AG09309 (cell line): ENCODE data around the gene IQSEC1.
A peak's percentile ranks its signal among the peaks of the same experiment; 100 is the strongest.

Experiments
- DNase-seq: peaks from one replicate; pipeline ENCODE4 v3.0.0-alpha.2; 2010; ENCODE audit warnings: low read depth
- H3K4me3 ChIP-seq: 2 replicates; pipeline ENCODE4 v1.5.1; 2011; ENCODE audit warnings: mild to moderate bottlenecking, low read depth, low read length, moderate library complexity; ENCODE audit not compliant: control insufficient read depth
- TF ChIP-seq, protein P1 (sequence below): IDR thresholded peaks from 2 replicates; pipeline ENCODE4 v1.5.1; 2011; ENCODE audit warnings: mild to moderate bottlenecking, low read depth, low read length, inconsistent platforms; ENCODE audit not compliant: insufficient read depth, control insufficient read depth; ENCODE audit errors: missing control alignments

Gene IQSEC1

DNA sequence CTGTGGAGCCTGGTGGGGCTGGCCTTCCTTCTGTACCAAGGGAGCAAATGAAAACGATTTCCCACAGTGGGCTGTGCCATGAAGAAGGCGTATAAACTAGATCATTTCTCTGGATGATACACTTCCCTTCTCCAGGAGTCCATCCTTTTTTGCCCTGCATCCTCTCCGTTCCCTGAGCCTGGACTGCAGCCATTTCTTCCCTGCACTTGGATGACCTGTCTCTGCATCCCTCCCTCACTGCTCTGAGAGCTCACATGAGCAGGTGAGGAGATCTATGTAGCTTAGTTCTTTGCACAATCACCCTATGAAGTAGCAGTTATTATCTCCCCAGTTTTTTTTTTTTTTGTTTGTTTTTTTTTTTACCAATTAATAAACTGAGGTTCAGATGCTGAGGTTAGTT, 46.7 kb downstream of the IQSEC1 start:
- no peak for DNase-seq
- H3K4me3 ChIP-seq: no peak overlapping the region
- TF ChIP-seq, protein P1, sequence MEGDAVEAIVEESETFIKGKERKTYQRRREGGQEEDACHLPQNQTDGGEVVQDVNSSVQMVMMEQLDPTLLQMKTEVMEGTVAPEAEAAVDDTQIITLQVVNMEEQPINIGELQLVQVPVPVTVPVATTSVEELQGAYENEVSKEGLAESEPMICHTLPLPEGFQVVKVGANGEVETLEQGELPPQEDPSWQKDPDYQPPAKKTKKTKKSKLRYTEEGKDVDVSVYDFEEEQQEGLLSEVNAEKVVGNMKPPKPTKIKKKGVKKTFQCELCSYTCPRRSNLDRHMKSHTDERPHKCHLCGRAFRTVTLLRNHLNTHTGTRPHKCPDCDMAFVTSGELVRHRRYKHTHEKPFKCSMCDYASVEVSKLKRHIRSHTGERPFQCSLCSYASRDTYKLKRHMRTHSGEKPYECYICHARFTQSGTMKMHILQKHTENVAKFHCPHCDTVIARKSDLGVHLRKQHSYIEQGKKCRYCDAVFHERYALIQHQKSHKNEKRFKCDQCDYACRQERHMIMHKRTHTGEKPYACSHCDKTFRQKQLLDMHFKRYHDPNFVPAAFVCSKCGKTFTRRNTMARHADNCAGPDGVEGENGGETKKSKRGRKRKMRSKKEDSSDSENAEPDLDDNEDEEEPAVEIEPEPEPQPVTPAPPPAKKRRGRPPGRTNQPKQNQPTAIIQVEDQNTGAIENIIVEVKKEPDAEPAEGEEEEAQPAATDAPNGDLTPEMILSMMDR: no peak

DNA sequence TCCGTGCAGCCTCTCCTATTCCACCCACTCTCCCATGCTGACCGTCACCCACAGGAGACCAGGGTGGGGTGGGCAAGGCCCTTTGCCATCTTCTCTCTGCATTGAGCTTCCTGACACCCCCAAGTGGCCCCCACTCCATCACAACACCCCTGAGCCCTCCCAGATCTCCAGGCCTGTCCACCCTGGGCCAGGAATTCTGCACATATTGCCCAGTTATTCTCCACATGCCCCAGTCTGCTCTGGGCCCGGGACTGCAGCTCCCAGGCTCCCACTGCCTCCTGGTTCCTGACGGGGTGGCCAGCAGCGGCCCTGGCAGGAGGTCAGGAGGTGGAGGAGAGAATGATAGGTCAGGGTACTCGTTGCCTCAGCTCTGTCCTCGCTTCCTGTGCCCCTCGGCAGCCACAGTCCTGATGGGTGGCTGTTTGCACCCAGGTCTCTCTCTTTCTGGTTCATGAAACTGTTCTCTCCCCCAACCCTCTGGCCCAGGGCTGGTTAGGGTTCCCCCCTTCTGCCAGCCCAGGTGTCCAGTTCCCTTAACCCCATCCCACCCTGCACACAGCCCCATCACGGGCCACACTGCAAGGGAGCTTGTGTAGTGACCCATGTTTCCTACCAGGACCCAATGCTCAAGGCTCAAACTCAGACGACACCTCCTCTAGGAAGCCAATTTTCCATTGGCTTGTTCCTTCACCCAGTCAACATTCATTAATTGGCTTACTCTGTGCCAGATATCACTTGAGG, 47.3 kb downstream of the IQSEC1 start:
- DNase-seq: no peak
- TF ChIP-seq, protein P1: no peak
- H3K4me3 ChIP-seq: no peak overlapping the region

DNA sequence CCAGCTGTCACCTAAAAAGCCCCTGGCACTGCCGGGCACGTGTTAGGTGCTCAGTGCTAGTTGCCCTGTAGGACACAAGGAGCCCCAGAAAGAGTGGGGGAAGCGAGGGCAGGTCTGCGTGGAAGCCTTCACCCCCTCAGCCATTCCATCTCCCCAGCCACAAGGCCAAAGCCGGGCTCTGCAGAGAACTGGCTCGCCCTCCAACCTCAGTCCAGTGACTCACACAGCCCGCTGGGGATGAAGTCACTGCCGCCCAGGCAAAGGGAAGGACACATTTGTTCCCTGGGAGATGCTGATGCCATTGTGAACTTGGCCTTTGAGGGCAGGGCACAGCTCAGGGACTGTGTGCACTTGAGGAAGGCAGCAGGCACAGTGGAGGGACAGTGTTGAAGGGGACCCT, 48.1 kb downstream of the IQSEC1 start:
- H3K4me3 ChIP-seq: no peak overlapping the region
- peak; percentile 5 for DNase-seq
- TF ChIP-seq, protein P1: no peak

DNA sequence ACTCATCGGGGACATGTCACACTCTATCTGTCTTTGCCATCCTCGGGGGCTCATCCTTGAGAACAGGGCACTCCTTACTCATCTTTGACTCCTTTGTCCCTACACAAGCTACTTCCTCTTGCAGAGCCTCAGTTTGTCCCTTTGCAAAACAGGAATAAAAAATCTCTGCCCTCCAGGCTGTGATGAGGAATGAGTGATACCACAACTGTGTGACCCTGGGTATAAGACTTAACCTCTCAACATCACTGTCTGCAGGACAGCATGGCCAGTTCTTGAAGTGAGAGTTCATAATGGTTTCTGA, 48.5 kb downstream of the IQSEC1 start:
- H3K4me3 ChIP-seq: no peak overlapping the region
- TF ChIP-seq, protein P1: no peak
- no peak for DNase-seq

DNA sequence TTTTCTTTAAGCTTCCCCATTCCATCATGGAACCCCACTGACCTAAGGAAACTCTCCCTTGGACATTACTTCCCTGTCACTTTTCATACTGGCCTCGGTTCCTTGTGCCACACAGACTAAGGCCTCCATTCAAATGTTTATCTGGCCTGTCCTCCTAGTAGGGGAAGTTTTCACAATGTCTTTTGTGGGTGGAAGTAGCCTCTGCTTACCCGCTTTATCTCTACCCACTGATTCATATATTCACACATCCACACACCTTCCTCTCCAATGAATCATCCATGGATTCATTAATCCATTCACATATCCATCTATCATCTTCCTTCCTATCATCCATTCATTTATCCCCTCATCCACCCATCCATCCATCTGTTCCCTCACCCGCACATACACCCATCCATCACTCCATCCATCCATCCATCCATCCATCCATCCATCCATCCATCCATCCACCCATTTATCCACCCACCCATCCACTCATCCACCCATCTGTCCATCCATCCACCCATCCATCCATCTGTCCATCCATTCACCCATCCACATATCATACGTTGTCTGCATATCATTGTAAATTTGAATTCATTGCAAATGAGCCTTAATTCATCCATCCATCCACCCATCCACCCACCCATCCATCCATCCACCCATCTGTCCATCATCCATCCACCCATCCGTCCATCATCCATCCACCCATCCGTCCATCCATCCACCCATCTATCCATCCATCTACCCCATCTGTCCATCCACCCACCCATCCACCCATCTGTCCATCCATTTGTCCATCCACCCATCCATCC, 49.1 kb downstream of the IQSEC1 start:
- no peak overlapping the region for H3K4me3 ChIP-seq
- no peak for DNase-seq
- TF ChIP-seq, protein P1: no peak

DNA sequence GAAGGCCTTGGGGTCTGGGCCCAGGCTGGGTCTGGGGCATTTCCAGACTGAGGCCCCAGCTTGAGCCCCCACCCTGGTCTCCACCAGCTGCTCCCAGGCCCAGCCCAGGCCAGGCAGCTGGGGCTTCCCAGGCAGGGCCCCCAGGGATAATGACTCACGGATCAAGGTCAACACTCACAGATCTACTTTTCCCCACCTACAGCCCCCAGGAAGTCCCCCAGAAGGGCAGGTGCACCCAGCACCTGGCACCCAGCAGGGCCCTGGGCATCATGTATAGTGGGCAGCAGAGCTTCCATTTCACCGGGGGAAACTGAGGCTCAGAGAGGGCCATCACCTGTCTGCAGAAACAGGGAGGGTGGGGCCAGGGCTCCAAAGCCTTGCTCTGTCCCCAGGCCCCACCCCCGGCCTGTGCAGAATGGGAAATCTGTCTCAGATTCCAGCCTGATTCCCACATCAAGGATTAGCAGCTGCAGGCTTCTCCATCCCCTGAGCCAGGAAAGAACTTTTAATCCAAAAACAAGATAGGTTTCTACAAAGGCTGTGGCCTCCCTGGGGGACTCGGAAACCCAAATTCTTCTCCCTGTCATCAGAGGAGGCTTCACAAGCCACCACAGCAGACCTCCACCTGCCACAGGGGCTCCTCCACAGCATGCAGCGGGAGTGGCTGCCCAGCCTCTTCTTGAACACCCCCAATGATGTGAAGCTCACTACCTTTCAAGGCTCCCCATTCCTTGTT, 49.8 kb downstream of the IQSEC1 start:
- no peak overlapping the region for H3K4me3 ChIP-seq
- no peak for DNase-seq
- TF ChIP-seq, protein P1: no peak
